ENCODE results near the gene TMED1.

TMED1 gene

DNA sequence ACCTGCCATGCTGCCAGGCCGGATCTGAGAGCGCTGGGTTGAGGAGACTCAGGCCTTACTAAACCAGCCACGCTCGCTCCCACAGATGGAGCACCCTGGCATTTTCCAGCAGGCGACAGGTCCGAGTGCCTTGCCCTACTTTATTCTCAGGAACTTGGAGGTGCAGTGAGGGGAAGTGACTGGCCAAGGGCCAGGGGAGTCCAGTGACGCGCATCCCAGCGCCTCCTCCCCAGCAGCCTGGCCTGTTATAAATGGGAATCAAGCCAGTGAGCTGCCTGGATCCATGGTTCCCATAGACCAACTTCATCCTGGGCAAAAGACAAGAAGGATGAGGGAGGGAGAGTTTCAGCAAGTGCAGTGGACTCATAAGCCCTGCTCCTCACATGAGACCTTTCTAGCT is 35.5 kb downstream of the TMED1 start:
- no peak overlapping the region for H3K9ac ChIP-seq (ENCODE audit: low read length)
- H3K79me2 ChIP-seq (ENCODE audit: control insufficient read depth, insufficient read depth, low read length, poor library complexity), result no peaks in the 10 kb centered on the region
- H3K79me1 ChIP-seq (ENCODE audit: low read length), result no peaks in the 10 kb centered on the region
- DNase-seq, result no peak
- H3K27me3 ChIP-seq (ENCODE audit: insufficient read depth, low read length), result no peaks in the 10 kb centered on the region
- H3K14ac ChIP-seq (ENCODE audit: low read length), result no peak overlapping the region
- no peak overlapping the region for H2AFZ ChIP-seq (ENCODE audit: insufficient read depth, low read length, poor library complexity)
- no peak overlapping the region for H2BK120ac ChIP-seq (ENCODE audit: insufficient read depth, low read length, poor library complexity)
- no peak overlapping the region for H3K23ac ChIP-seq (ENCODE audit: low read length)
- H2BK12ac ChIP-seq (ENCODE audit: low read length), result no peak overlapping the region
- H3K18ac ChIP-seq (ENCODE audit: low read length), result no peak overlapping the region
- no peak overlapping the region for H4K12ac ChIP-seq (ENCODE audit: low read depth, low read length)
- H3K36me3 ChIP-seq (ENCODE audit: control insufficient read depth in 1 of 2, insufficient read depth in 2 of 2, low read length in 2 of 2), result peaks cover 78 to 88% of the 10 kb centered on the region in 2 experiments
- no CpG with 5 or more reads among the region's 9 CpGs for WGBS (ENCODE audit: extremely low coverage, insufficient coverage, insufficient read length)
- H3K27ac ChIP-seq (ENCODE audit: low read depth, low read length), result no peak overlapping the region
- no peak overlapping the region for H4K8ac ChIP-seq (ENCODE audit: low read depth, low read length)
- no peak overlapping the region for H3K4me3 ChIP-seq (ENCODE audit: low read depth, low read length)
- H3K4ac ChIP-seq (ENCODE audit: low read depth, low read length), result no peak overlapping the region
- no peak overlapping the region for H2AK5ac ChIP-seq (ENCODE audit: low read length)
- no peaks in the 10 kb centered on the region for H3K9me3 ChIP-seq (ENCODE audit: insufficient read depth, low read depth, low read length)
- H3K4me2 ChIP-seq (ENCODE audit: low read length), result no peak overlapping the region
- H4K91ac ChIP-seq (ENCODE audit: low read depth, low read length), result no peak overlapping the region
- no peaks in the 10 kb centered on the region for H3K4me1 ChIP-seq (ENCODE audit: control insufficient read depth in 1 of 2, insufficient read depth in 2 of 2, low read length in 2 of 2)
- no peak overlapping the region for H2BK5ac ChIP-seq (ENCODE audit: low read depth, low read length, poor library complexity)

DNA sequence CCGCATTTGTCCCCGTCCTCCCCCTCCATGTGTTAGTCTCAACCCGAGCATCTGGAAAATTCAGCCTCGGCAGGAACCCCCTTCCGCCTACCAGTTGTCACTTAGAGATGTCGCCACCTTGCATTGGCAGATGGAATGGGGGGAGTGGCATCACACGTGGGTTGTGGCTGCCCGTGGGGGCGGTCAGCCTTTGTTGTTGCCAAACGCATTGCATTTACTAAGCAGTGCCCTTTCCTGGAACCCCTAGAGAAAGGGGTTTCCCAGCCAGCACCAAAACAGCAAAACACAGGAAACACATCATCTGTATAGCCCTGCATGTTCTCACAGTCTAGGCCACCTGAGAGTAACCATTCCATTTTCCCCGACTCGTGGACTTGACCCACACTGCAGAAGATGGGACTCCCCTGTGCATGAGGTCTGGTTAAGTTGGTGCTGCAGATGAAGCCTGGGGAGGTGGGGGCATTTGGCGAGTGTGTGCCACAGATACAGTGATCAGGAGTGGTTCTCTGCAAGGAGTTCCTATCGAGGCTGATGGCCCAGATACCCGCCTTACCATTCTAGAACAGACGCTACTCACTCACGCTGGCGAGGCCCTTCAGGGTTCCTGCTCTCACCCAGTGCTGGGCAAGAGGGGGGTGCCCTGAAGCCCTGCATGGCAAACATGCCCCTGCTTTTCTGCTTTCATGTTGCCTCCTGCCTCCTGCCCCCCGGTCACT is 38.3 kb downstream of the TMED1 start:
- H3K4me3 ChIP-seq (ENCODE audit: low read depth, low read length), result no peak overlapping the region
- no peaks in the 10 kb centered on the region for H3K79me2 ChIP-seq (ENCODE audit: control insufficient read depth, insufficient read depth, low read length, poor library complexity)
- H4K12ac ChIP-seq (ENCODE audit: low read depth, low read length), result no peak overlapping the region
- H2AFZ ChIP-seq (ENCODE audit: insufficient read depth, low read length, poor library complexity), result no peak overlapping the region
- H2BK120ac ChIP-seq (ENCODE audit: insufficient read depth, low read length, poor library complexity), result no peak overlapping the region
- H3K9ac ChIP-seq (ENCODE audit: low read length), result no peak overlapping the region
- H3K23ac ChIP-seq (ENCODE audit: low read length), result no peak overlapping the region
- H3K79me1 ChIP-seq (ENCODE audit: low read length), result no peaks in the 10 kb centered on the region
- no CpG with 5 or more reads among the region's 19 CpGs for WGBS (ENCODE audit: extremely low coverage, insufficient coverage, insufficient read length)
- H2AK5ac ChIP-seq (ENCODE audit: low read length), result no peak overlapping the region
- H2BK12ac ChIP-seq (ENCODE audit: low read length), result no peak overlapping the region
- no peak for DNase-seq
- no peak overlapping the region for H4K8ac ChIP-seq (ENCODE audit: low read depth, low read length)
- H4K91ac ChIP-seq (ENCODE audit: low read depth, low read length), result no peak overlapping the region
- no peak overlapping the region for H3K27ac ChIP-seq (ENCODE audit: low read depth, low read length)
- no peaks in the 10 kb centered on the region for H3K27me3 ChIP-seq (ENCODE audit: insufficient read depth, low read length)
- H2BK5ac ChIP-seq (ENCODE audit: low read depth, low read length, poor library complexity), result no peak overlapping the region
- H3K36me3 ChIP-seq (ENCODE audit: control insufficient read depth in 1 of 2, insufficient read depth in 2 of 2, low read length in 2 of 2), result peaks cover 74 to 83% of the 10 kb centered on the region in 2 experiments
- no peaks in the 10 kb centered on the region for H3K4me1 ChIP-seq (ENCODE audit: control insufficient read depth in 1 of 2, insufficient read depth in 2 of 2, low read length in 2 of 2)
- no peak overlapping the region for H3K4me2 ChIP-seq (ENCODE audit: low read length)
- no peak overlapping the region for H3K14ac ChIP-seq (ENCODE audit: low read length)
- no peaks in the 10 kb centered on the region for H3K9me3 ChIP-seq (ENCODE audit: insufficient read depth, low read depth, low read length)
- no peak overlapping the region for H3K18ac ChIP-seq (ENCODE audit: low read length)
- H3K4ac ChIP-seq (ENCODE audit: low read depth, low read length), result no peak overlapping the region

DNA sequence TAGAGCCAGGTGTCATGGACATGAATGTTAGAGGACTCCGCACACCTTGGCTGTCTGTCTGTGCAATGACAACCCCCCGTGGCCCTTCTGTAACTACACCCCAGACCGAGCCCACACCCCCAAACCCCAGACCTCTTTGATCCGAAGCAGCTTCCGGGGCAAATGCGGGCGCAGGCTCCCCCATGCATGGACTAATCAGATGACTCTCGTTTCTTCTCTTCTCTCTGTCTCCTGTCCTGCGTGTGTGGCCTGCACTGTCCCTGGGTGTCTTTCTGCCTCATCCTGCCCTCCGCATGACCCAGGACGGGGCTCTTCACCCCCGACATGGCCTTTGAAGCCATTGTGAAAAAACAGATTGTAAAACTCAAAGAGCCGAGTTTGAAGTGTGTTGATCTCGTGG is 38.9 kb downstream of the TMED1 start:
- no peaks in the 10 kb centered on the region for H3K4me1 ChIP-seq (ENCODE audit: control insufficient read depth in 1 of 2, insufficient read depth in 2 of 2, low read length in 2 of 2)
- H3K36me3 ChIP-seq (ENCODE audit: control insufficient read depth in 1 of 2, insufficient read depth in 2 of 2, low read length in 2 of 2), result peaks cover 69 to 78% of the 10 kb centered on the region in 2 experiments
- no peak overlapping the region for H3K18ac ChIP-seq (ENCODE audit: low read length)
- H2AK5ac ChIP-seq (ENCODE audit: low read length), result no peak overlapping the region
- H2BK12ac ChIP-seq (ENCODE audit: low read length), result no peak overlapping the region
- no peaks in the 10 kb centered on the region for H3K27me3 ChIP-seq (ENCODE audit: insufficient read depth, low read length)
- H2AFZ ChIP-seq (ENCODE audit: insufficient read depth, low read length, poor library complexity), result no peak overlapping the region
- WGBS (ENCODE audit: extremely low coverage, insufficient coverage, insufficient read length), result no CpG with 5 or more reads among the region's 14 CpGs
- no peak overlapping the region for H4K8ac ChIP-seq (ENCODE audit: low read depth, low read length)
- no peak overlapping the region for H4K12ac ChIP-seq (ENCODE audit: low read depth, low read length)
- no peak overlapping the region for H3K4ac ChIP-seq (ENCODE audit: low read depth, low read length)
- no peak overlapping the region for H4K91ac ChIP-seq (ENCODE audit: low read depth, low read length)
- no peak overlapping the region for H2BK5ac ChIP-seq (ENCODE audit: low read depth, low read length, poor library complexity)
- no peak for DNase-seq
- no peak overlapping the region for H3K4me3 ChIP-seq (ENCODE audit: low read depth, low read length)
- no peak overlapping the region for H3K9ac ChIP-seq (ENCODE audit: low read length)
- no peaks in the 10 kb centered on the region for H3K79me2 ChIP-seq (ENCODE audit: control insufficient read depth, insufficient read depth, low read length, poor library complexity)
- H3K14ac ChIP-seq (ENCODE audit: low read length), result no peak overlapping the region
- H3K4me2 ChIP-seq (ENCODE audit: low read length), result no peak overlapping the region
- H3K27ac ChIP-seq (ENCODE audit: low read depth, low read length), result no peak overlapping the region
- no peaks in the 10 kb centered on the region for H3K9me3 ChIP-seq (ENCODE audit: insufficient read depth, low read depth, low read length)
- H3K23ac ChIP-seq (ENCODE audit: low read length), result no peak overlapping the region
- no peaks in the 10 kb centered on the region for H3K79me1 ChIP-seq (ENCODE audit: low read length)
- H2BK120ac ChIP-seq (ENCODE audit: insufficient read depth, low read length, poor library complexity), result no peak overlapping the region

DNA sequence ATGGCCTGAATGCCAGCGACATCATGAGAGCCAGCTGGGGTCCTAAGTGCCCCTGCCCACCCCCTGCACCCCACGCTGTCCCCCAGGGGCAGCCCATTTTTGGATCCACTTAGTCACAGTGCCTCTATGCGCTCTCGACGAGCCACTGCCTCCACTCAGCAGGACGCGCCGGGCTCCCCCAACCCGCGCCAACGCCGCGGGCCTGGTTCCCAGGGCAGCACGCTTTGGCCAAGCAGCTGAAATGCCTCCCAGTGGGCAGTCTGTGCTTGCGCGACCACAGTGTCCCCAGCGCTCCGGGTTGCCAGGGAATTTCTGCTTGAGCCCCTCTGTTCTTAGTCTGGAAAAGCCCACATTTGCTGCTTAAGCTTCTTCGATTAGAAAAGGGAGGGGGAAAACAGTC is 39.4 kb downstream of the TMED1 start:
- Histone ChIP-seq H4K91ac (ENCODE audit: low read depth, low read length) (no peak overlapping the region), H3K27ac (ENCODE audit: low read depth, low read length) (no peak overlapping the region), H3K18ac (ENCODE audit: low read length) (no peak overlapping the region), H3K4me2 (ENCODE audit: low read length) (no peak overlapping the region), H2AK5ac (ENCODE audit: low read length) (no peak overlapping the region), H2BK5ac (ENCODE audit: low read depth, low read length, poor library complexity) (no peak overlapping the region), H2BK12ac (ENCODE audit: low read length) (no peak overlapping the region), H4K12ac (ENCODE audit: low read depth, low read length) (no peak overlapping the region), H3K27me3 (ENCODE audit: insufficient read depth, low read length) (no peaks in the 10 kb centered on the region), H3K9ac (ENCODE audit: low read length) (no peak overlapping the region), H3K14ac (ENCODE audit: low read length) (no peak overlapping the region), H4K8ac (ENCODE audit: low read depth, low read length) (no peak overlapping the region), H3K23ac (ENCODE audit: low read length) (no peak overlapping the region), H3K9me3 (ENCODE audit: insufficient read depth, low read depth, low read length) (no peaks in the 10 kb centered on the region), H2BK120ac (ENCODE audit: insufficient read depth, low read length, poor library complexity) (no peak overlapping the region), H3K79me2 (ENCODE audit: control insufficient read depth, insufficient read depth, low read length, poor library complexity) (no peaks in the 10 kb centered on the region), H2AFZ (ENCODE audit: insufficient read depth, low read length, poor library complexity) (no peak overlapping the region), H3K4me3 (ENCODE audit: low read depth, low read length) (no peak overlapping the region), H3K36me3 (ENCODE audit: control insufficient read depth in 1 of 2, insufficient read depth in 2 of 2, low read length in 2 of 2) (peaks cover 67 to 79% of the 10 kb centered on the region in 2 experiments), H3K4ac (ENCODE audit: low read depth, low read length) (no peak overlapping the region), H3K79me1 (ENCODE audit: low read length) (no peaks in the 10 kb centered on the region), H3K4me1 (ENCODE audit: control insufficient read depth in 1 of 2, insufficient read depth in 2 of 2, low read length in 2 of 2) (no peaks in the 10 kb centered on the region)
- WGBS (ENCODE audit: extremely low coverage, insufficient coverage, insufficient read length), result no CpG with 5 or more reads among the region's 19 CpGs
- no peak for DNase-seq
